ENCODE measurements around the gene CDK5RAP3.

CDK5RAP3 gene

GRCh38 chr17:47935961-47936360, 35.0 kb upstream of the CDK5RAP3 start:
- DNase-seq (ENCODE audit: insufficient read length, low spot score), result no peak
- FAIRE-seq, result no peak
- no peak for TF ChIP-seq PAX5 (IDR thresholded peaks at IDR 0.05; ENCODE audit: insufficient read depth, low read length, severe bottlenecking)
- no peak for TF ChIP-seq POLR2A (IDR thresholded peaks at IDR 0.05; ENCODE audit: low read depth, low read length)
- TF ChIP-seq SPI1 (IDR thresholded peaks at IDR 0.05; ENCODE audit: low read depth, low read length), result no peak
- no peak for TF ChIP-seq POLR2AphosphoS5 (IDR thresholded peaks at IDR 0.05; ENCODE audit: low read depth, low read length)
- TF ChIP-seq POU2F2 (IDR thresholded peaks at IDR 0.05; ENCODE audit: low read depth, low read length), result no peak
- no peak for TF ChIP-seq TAF1 (IDR thresholded peaks at IDR 0.05; ENCODE audit: low read depth, low read length)

GRCh38 chr17:47937941-47938340, 33.0 kb upstream of the CDK5RAP3 start:
- TF ChIP-seq POLR2A (IDR thresholded peaks at IDR 0.05; ENCODE audit: low read depth, low read length) (no peak), PAX5 (IDR thresholded peaks at IDR 0.05; ENCODE audit: insufficient read depth, low read length, severe bottlenecking) (no peak), POU2F2 (IDR thresholded peaks at IDR 0.05; ENCODE audit: low read depth, low read length) (no peak), SPI1 (IDR thresholded peaks at IDR 0.05; ENCODE audit: low read depth, low read length) (no peak), TAF1 (IDR thresholded peaks at IDR 0.05; ENCODE audit: low read depth, low read length) (no peak), POLR2AphosphoS5 (IDR thresholded peaks at IDR 0.05; ENCODE audit: low read depth, low read length) (no peak)
- DNase-seq (ENCODE audit: insufficient read length, low spot score) (no peak), FAIRE-seq (no peak)

GRCh38 chr17:47941246-47942095, 29.4 kb upstream of the CDK5RAP3 start, which contains the start of gene PNPO:
Gene PNPO, plus strand, starts transcription at chr17:47941571. Its CDS starts 105 bp downstream, at chr17:47941676.
- peak; percentile 92 for DNase-seq (ENCODE audit: insufficient read length, low spot score)
- TF ChIP-seq POLR2AphosphoS5 (IDR thresholded peaks at IDR 0.05; ENCODE audit: low read depth, low read length) (no peak; the same call in 1 of the 2 replicates), POU2F2 (IDR thresholded peaks at IDR 0.05; ENCODE audit: low read depth, low read length) (peak; percentile 3; the same call in 1 of the 2 replicates), PAX5 (IDR thresholded peaks at IDR 0.05; ENCODE audit: insufficient read depth, low read length, severe bottlenecking) (no peak), SPI1 (IDR thresholded peaks at IDR 0.05; ENCODE audit: low read depth, low read length) (0 out of 2 replicates have a peak, but pooled peaks have one; percentile 1), TAF1 (IDR thresholded peaks at IDR 0.05; ENCODE audit: low read depth, low read length) (peak; percentile 55)
- peak; percentile 97 for FAIRE-seq

GRCh38 chr17:47942096-47942510, 28.8 kb upstream of the CDK5RAP3 start:
- no peak for DNase-seq (ENCODE audit: insufficient read length, low spot score)
- no peak for FAIRE-seq
- TF ChIP-seq POLR2AphosphoS5 (IDR thresholded peaks at IDR 0.05; ENCODE audit: low read depth, low read length) (no peak), POU2F2 (IDR thresholded peaks at IDR 0.05; ENCODE audit: low read depth, low read length) (no peak), POLR2A (IDR thresholded peaks at IDR 0.05; ENCODE audit: low read depth, low read length) (no peak), SPI1 (IDR thresholded peaks at IDR 0.05; ENCODE audit: low read depth, low read length) (no peak), PAX5 (IDR thresholded peaks at IDR 0.05; ENCODE audit: insufficient read depth, low read length, severe bottlenecking) (no peak), TAF1 (IDR thresholded peaks at IDR 0.05; ENCODE audit: low read depth, low read length) (no peak)

GRCh38 chr17:47942568-47942967, 28.3 kb upstream of the CDK5RAP3 start:
- TF ChIP-seq POLR2A (IDR thresholded peaks at IDR 0.05; ENCODE audit: low read depth, low read length) (no peak), TAF1 (IDR thresholded peaks at IDR 0.05; ENCODE audit: low read depth, low read length) (no peak), PAX5 (IDR thresholded peaks at IDR 0.05; ENCODE audit: insufficient read depth, low read length, severe bottlenecking) (no peak), SPI1 (IDR thresholded peaks at IDR 0.05; ENCODE audit: low read depth, low read length) (no peak), POU2F2 (IDR thresholded peaks at IDR 0.05; ENCODE audit: low read depth, low read length) (no peak), POLR2AphosphoS5 (IDR thresholded peaks at IDR 0.05; ENCODE audit: low read depth, low read length) (no peak)
- no peak for FAIRE-seq
- no peak for DNase-seq (ENCODE audit: insufficient read length, low spot score)

- TF ChIP-seq POLR2A (IDR thresholded peaks at IDR 0.05; ENCODE audit: low read depth, low read length), result no peak
- TF ChIP-seq SPI1 (IDR thresholded peaks at IDR 0.05; ENCODE audit: low read depth, low read length), result no peak
- DNase-seq (ENCODE audit: insufficient read length, low spot score) (no peak), FAIRE-seq (no peak)
These were observed 25.8 kb upstream of the CDK5RAP3 start for GRCh38 chr17:47945080-47945479.

- no peak for TF ChIP-seq POLR2AphosphoS5 (IDR thresholded peaks at IDR 0.05; ENCODE audit: low read depth, low read length)
- peak; percentile 79 for TF ChIP-seq SPI1 (IDR thresholded peaks at IDR 0.05; ENCODE audit: low read depth, low read length)
- DNase-seq (ENCODE audit: insufficient read length, low spot score) (no peak), FAIRE-seq (no peak)
These were observed 25.1 kb upstream of the CDK5RAP3 start for GRCh38 chr17:47945529-47946508.

- no peak for FAIRE-seq
- TF ChIP-seq POLR2A (IDR thresholded peaks at IDR 0.05; ENCODE audit: low read depth, low read length), result no peak
- TF ChIP-seq SPI1 (IDR thresholded peaks at IDR 0.05; ENCODE audit: low read depth, low read length), result no peak
- no peak for TF ChIP-seq POLR2AphosphoS5 (IDR thresholded peaks at IDR 0.05; ENCODE audit: low read depth, low read length)
- TF ChIP-seq PAX5 (IDR thresholded peaks at IDR 0.05; ENCODE audit: insufficient read depth, low read length, severe bottlenecking), result no peak
- TF ChIP-seq POU2F2 (IDR thresholded peaks at IDR 0.05; ENCODE audit: low read depth, low read length), result no peak
- no peak for TF ChIP-seq TAF1 (IDR thresholded peaks at IDR 0.05; ENCODE audit: low read depth, low read length)
- DNase-seq (ENCODE audit: insufficient read length, low spot score), result no peak
These were observed 24.4 kb upstream of the CDK5RAP3 start for GRCh38 chr17:47946516-47946915.

- TF ChIP-seq POLR2AphosphoS5 (IDR thresholded peaks at IDR 0.05; ENCODE audit: low read depth, low read length) (no peak), TAF1 (IDR thresholded peaks at IDR 0.05; ENCODE audit: low read depth, low read length) (no peak), POLR2A (IDR thresholded peaks at IDR 0.05; ENCODE audit: low read depth, low read length) (no peak), PAX5 (IDR thresholded peaks at IDR 0.05; ENCODE audit: insufficient read depth, low read length, severe bottlenecking) (no peak), POU2F2 (IDR thresholded peaks at IDR 0.05; ENCODE audit: low read depth, low read length) (no peak), SPI1 (IDR thresholded peaks at IDR 0.05; ENCODE audit: low read depth, low read length) (no peak)
- FAIRE-seq, result peak; percentile 76
- peak; percentile 75 for DNase-seq (ENCODE audit: insufficient read length, low spot score)
These were observed 23.9 kb upstream of the CDK5RAP3 start for GRCh38 chr17:47946929-47947397.

All from GM12891 (cell line).